ENCODE measurements around the gene ZNF394. TPM values are rescaled to one million over a fixed set of nuclear protein-coding genes. Genes with fewer than 3 reads are reported as not detected.

ZNF394 gene
- total RNA-seq, 1 donor from 2014 or later = 14.9 TPM

GRCh38 chr7:99498546-99498944 is 1.5 kb downstream of the ZNF394 start:
- intact Hi-C loops (cut with DNase I) = no loop called here
- DNase-seq (ENCODE audit: low spot score) = no peak

GRCh38 chr7:99497766-99498545 is 2.1 kb downstream of the ZNF394 start:
- no peak for DNase-seq (ENCODE audit: low spot score)
- intact Hi-C loops (cut with DNase I) = no loop called here

GRCh38 chr7:99493823-99494222 is 6.3 kb downstream of the ZNF394 start:
- intact Hi-C loops (cut with DNase I) = no loop called here
- no peak for DNase-seq (ENCODE audit: low spot score)

- DNase-seq (ENCODE audit: low spot score) = no peak
- intact Hi-C loops (cut with DNase I) = no loop called here
Measured at GRCh38 chr7:99490878-99491277, 9.2 kb downstream of the ZNF394 start.

GRCh38 chr7:99489235-99489634 is 10.8 kb downstream of the ZNF394 start:
- no peak for DNase-seq (ENCODE audit: low spot score)
- intact Hi-C loops (cut with DNase I) = no loop called here

GRCh38 chr7:99485094-99485493 is 15.0 kb downstream of the ZNF394 start:
- intact Hi-C loops (cut with DNase I) = no loop called here

GRCh38 chr7:99478464-99479440 is 21.3 kb downstream of the ZNF394 start:
- DNase-seq (ENCODE audit: low spot score) = no peak
- intact Hi-C loops (cut with DNase I) = no loop called here

More at GRCh38 chr7:99485094-99485493, 15.0 kb downstream of the ZNF394 start:
- no peak for DNase-seq (ENCODE audit: low spot score)

- intact Hi-C loops (cut with DNase I) = no loop called here
- no peak for DNase-seq (ENCODE audit: low spot score)
Measured at GRCh38 chr7:99476107-99476506, 24.0 kb downstream of the ZNF394 start.

- DNase-seq (ENCODE audit: low spot score) = no peak
- intact Hi-C loops (cut with DNase I) = no loop called here
Measured at GRCh38 chr7:99473315-99473596, 26.8 kb downstream of the ZNF394 start.

GRCh38 chr7:99472561-99473314 is 27.3 kb downstream of the ZNF394 start, which contains the start of gene ZNF789:
ZNF789 (plus strand) TSS chr7:99472890; CDS start chr7:99476457, 3,567 bp downstream.
- peak; percentile 99 for DNase-seq (ENCODE audit: low spot score)
- intact Hi-C loops (cut with DNase I) = loop anchor here (1.0 kb wide), 1 partner anchor 28 kb away; the partner anchor contains the start of gene ZNF394

GRCh38 chr7:99469381-99470065 is 30.6 kb downstream of the ZNF394 start:
- intact Hi-C loops (cut with DNase I) = no loop called here
- no peak for DNase-seq (ENCODE audit: low spot score)

- no peak for DNase-seq (ENCODE audit: low spot score)
- intact Hi-C loops (cut with DNase I) = no loop called here
Measured at GRCh38 chr7:99468336-99468918, 31.7 kb downstream of the ZNF394 start.

- intact Hi-C loops (cut with DNase I) = no loop called here
- no peak for DNase-seq (ENCODE audit: low spot score)
Measured at GRCh38 chr7:99465421-99465768, 34.7 kb downstream of the ZNF394 start.

GRCh38 chr7:99461221-99461620 is 38.9 kb downstream of the ZNF394 start:
- DNase-seq (ENCODE audit: low spot score) = no peak
- intact Hi-C loops (cut with DNase I) = no loop called here

- DNase-seq (ENCODE audit: low spot score) = no peak
- intact Hi-C loops (cut with DNase I) = no loop called here
Measured at GRCh38 chr7:99460651-99461050, 39.4 kb downstream of the ZNF394 start.

GRCh38 chr7:99459087-99459486 is 41.0 kb downstream of the ZNF394 start:
- intact Hi-C loops (cut with DNase I) = no loop called here

GRCh38 chr7:99457650-99458493 is 42.2 kb downstream of the ZNF394 start:
- no peak for DNase-seq (ENCODE audit: low spot score)
- intact Hi-C loops (cut with DNase I) = no loop called here

More at GRCh38 chr7:99459087-99459486, 41.0 kb downstream of the ZNF394 start:
- DNase-seq (ENCODE audit: low spot score) = no peak

- intact Hi-C loops (cut with DNase I) = no loop called here
Measured at GRCh38 chr7:99457050-99457649, 42.9 kb downstream of the ZNF394 start.

More at GRCh38 chr7:99457050-99457649, 42.9 kb downstream of the ZNF394 start:
- no peak for DNase-seq (ENCODE audit: low spot score)

Measured in cardiac septum (tissue), 1 donor.